Activated naive CD4-positive, alpha-beta T cell (primary cell): Measurements from ENCODE around the gene OCA2.

ENCODE experiments used
- DNase-seq, 4 experiments: peaks; one replicate each; lab custom pipeline; 2025; lab: John Stamatoyannopoulos, UW

Gene OCA2

DNA sequence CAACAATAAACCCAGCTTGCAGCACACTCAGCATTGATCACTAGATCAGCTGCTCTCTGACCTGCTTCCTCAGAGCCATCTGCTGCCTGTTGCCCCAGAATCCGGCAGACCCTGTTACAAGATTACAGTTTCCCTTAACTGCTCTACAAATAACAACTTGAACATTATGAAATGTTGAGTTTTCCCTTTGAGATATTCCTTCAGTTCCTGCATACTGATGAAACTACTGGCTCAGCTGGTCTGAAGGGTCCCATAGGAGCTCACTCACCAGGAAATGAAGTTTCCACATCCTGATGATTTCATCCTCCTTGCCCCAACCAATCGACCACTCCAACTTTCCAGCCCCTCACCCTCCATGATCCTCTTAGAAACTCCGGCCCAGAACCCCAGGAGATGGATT is 281.9 kb downstream of the OCA2 start:
- no peak for DNase-seq

DNA sequence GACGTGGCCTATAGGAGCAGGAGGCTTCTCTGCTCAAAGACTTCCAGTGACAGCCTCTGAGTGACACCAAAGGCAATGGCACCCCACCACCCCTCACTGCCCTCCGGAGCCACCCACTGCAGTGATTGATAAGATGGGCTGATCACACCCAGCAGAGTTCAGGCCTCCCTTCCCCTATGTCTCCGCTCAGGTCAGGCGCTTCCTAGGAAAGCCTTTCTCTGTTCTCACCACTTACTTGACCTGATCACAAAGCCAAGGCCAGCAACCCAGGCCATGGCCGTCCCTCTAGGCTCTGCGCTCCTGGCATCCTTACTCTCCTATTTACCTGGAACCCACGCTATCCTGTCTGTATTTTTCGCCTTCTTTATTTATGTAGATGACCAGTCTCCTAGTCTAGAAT is 282.3 kb downstream of the OCA2 start:
- DNase-seq: no peak

GRCh38 chr15:27815035-27815434 is 284.1 kb downstream of the OCA2 start:
- DNase-seq: no peak

DNA sequence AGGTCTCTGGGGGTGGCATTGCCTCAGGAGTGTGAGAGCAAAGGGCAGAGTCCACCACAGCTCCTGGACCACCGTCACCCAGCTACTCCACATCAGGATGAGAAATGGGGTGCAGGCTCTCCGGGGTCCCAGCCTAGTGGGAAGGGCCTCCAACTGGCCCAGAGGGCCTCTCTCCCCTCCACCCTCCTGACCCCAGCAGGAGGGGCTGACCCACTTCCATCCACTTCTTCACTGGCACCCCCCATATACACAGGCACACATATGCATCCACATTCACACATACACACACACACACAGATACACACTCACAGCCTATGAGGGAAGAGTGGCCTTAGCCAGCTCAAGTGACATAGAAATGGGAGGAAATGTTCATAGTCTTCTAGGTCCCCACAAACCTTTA is 286.0 kb downstream of the OCA2 start:
- DNase-seq: no peak

- DNase-seq: no peak
Observed at GRCh38 chr15:27808182-27808581, 290.9 kb downstream of the OCA2 start.

GRCh38 chr15:27807335-27807734 is 291.8 kb downstream of the OCA2 start:
- no peak for DNase-seq

DNA sequence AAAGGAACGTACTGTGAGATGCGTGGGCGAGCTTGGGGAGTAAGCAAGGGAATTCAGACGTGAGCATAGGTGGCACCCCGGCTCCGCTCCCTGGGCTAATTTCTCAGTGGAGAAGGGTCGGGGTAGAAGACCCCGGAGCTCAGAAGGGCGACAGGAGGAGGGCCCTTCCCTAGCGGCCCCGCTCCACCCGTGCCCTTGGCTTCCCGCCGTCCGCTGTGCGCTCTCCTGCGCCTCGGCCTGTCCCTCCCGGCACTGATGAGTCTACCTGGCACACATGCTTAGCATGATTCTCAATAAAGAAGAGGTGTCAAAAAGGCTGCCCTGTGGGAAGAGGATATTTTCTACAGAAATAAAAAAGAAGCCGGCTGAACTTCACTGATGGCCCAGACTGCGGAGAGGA is 292.7 kb downstream of the OCA2 start:
- DNase-seq: no peak

DNA sequence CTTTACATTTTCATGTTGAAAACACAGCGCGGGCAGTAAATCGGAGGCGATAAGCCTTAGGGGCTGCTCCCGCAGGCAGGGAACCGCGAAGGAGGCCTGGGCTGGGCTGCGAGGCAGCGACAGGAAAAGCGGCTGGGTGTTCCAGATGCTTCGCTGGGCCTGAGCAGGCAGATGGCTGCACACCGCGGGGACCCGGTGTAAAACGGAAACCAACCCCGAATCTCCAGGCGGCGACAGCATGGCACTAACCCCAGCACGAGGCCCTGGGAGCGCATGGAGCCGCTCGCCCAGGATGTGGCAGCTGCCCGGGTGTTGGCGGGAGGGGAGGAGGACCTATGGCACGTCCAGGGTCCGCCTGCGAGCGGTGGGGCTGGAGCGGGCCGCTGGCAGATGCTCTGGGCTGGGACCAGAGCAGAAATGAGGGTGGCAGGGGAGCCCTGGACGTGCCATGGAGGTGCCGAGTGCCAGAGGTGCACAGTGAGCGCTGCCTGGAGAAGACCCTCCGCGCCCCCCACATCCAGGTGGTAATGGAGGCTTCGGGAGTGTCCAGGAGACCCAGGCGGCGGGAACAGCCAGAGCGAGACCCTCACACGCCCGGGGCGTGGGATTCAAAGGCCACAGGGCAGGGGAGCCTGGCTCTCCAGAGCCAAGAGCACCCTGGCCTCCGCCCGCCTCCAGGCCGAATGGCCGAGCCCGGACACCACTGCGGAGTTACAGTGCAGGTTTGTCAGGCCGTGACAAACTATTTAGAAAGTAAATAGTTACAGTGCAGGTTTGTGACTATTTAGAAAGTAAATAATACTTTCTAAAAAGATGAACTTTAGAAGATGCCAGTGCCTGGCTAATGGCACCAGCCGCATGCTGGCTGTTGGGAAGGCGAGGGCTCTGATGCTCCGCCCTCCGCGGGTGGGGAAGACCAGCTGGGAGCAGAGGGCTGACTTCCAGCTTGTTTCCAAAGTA is 293.6 kb downstream of the OCA2 start:
- DNase-seq: no peak

- DNase-seq: no peak
Observed at GRCh38 chr15:27804569-27805260, 294.4 kb downstream of the OCA2 start.

DNA sequence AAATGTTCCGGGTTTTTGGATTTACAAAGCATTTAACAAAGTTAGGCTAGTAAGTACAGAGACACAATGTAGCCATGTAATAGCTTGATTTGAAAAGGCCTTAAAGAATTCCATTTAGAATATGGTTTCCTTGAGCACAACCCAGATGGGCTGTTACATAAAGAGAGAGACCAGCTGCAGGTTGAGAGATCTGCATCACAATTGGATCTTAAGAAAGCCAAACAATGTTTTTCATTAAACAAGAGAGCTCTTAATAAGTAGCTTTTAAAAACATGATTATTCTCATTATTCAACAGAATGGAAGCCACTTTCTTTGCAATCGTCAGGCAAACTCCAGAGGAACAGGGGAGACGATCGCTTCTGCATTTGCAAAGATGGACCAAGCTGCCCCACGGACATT is 300.3 kb downstream of the OCA2 start:
- DNase-seq: no peak

DNA sequence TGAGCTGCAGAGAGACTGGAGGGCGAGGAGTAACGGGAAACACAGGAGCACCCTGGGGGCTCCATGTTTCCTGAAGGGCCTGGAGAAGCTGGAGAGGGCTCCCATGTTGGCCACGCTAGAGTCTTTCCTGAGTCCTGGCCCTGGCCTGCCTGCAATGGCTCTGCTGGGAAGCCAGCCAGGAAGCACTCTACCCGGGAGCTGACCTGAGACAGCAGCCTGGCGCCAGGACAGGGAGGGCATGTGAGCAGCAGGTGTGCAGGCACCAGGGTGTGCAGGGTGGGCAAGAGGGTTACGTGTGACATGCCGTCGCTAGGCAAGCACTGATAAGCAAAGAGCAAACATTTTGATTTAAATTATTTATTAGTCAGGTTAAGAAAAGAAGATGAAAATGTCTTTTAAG is 301.4 kb downstream of the OCA2 start:
- no peak for DNase-seq

DNA sequence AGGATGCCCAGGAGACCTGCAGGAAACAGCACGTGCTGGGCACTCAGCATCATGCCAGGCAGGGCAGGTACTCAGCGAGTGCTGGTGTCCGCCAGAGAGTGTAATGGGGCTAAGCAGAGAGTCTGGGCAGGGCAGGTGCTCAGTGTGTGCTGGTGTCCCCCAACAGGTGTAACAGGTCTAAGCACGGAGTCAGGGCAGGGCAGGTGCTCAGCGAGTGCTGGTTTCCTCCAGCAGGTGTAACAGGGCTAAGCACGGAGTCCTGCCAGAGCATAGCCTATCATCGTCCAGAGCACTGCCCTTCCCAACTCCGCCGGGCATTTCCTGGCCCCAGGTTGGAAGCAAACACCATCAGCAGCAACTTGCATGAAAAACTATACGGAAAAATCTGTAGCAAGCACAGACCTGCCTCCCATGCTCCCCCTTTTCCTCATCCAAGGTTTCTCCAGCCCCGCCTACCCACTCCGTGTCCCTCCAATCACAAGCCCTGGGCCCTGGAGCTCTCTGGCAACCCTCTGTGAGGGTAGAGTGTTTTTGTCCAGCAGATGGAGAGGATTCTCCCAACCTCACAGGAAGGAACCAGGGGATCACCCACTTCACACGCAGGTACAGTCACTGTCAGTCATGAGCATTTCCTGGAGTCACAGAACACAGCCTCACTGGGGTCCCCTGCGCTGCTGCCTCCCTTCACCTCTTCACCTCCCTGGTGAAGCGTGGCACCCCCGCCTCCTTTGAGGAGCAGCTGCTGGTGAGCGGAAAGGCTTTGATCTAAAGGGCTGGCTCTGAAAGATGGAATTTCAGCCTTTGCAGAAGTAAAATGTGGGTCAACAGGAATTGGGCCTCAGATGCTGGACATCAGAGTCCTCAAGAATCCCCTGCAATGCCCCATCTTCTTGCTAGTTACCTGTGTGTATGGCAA is 302.5 kb downstream of the OCA2 start:
- no peak for DNase-seq

- DNase-seq: no peak
Observed at GRCh38 chr15:27792756-27793264, 306.3 kb downstream of the OCA2 start.

- no peak for DNase-seq
Observed at GRCh38 chr15:27790270-27790669, 308.8 kb downstream of the OCA2 start.

DNA sequence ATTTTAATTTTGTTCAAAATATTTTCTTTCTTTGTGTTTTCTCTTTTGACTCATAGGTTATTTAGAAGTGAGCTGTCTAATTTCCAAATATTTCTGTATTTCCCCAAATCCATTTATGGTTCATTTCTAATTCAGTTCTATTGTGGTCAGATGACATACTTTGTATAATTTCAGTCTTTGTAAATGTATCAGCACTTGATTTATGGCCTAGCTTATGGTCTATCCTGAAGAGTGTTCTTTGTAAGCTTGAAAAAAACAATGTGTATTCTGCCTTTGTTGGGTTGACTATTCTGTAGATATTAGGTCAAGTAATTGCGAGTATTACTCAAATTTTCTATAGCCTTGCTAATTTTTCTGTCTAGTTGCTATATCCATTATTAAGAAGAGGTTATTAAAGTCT is 311.2 kb downstream of the OCA2 start:
- DNase-seq: no peak

- DNase-seq: no peak
Observed at GRCh38 chr15:27784107-27784506, 315.0 kb downstream of the OCA2 start.

GRCh38 chr15:27783678-27784077 is 315.4 kb downstream of the OCA2 start:
- DNase-seq: no peak

GRCh38 chr15:27782125-27782524 is 317.0 kb downstream of the OCA2 start:
- no peak for DNase-seq

DNA sequence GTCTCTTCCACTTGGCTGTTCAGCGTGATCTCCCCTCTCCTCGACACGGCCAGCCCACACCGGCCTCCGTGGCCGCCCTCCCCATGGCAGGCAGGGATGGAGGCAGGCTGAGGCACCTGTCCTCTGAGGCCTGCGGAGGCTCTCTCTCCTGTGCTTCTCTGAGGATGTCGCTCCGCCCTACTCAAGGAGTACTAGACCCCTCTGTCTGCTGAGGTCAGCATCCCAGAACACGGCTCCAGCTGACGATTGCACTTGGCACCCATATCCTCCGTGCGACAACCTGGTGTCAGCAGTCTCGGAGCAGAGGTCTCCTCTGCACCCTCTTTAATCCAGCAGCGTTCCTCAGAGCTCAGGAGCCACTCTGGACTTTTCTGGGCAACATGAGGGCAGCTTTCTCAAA is 322.6 kb downstream of the OCA2 start:
- DNase-seq: no peak

- no peak for DNase-seq
Observed at GRCh38 chr15:27774638-27775037, 324.5 kb downstream of the OCA2 start.

- DNase-seq: no peak
Observed at GRCh38 chr15:27774191-27774590, 324.9 kb downstream of the OCA2 start.

DNA sequence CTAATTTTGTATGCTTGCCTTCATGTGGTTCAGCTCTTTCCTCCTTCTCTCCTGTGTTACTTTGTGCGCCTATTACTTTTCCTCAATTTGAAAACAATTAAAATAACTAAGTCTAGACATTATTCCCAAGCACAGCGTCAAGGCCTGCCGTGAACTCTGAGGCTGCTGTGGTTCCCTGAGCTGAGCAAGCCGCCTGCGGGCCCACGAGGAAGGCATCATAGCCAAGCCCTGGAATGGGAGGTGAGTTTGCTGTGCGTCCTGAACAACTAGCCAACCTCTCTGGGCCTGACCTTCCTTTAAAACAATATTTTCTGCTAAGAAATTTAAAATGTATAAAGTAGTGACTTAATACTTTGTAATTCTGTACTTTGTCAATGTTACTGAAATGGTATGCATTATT is 327.2 kb downstream of the OCA2 start:
- DNase-seq: no peak
